Mesangial cell (primary cell): ENCODE data around the gene TLE4. TPM values are rescaled to one million over a fixed set of nuclear protein-coding genes. Genes with fewer than 3 reads are reported as not detected.

Source experiments
- total RNA-seq: library from RNA; depleted of rRNA; stranded (reverse); fragments of >200 nt; gene quantifications from 2 replicates; pipeline ENCODE4 v1.2.3, GENCODE V29; 2015

Gene TLE4
- total RNA-seq, result 27.7 and 36.3 TPM in 2 replicates

GRCh38 chr9:79571309-79572031, at the start of gene TLE4:
Gene TLE4, plus strand, starts transcription at chr9:79571965. Its CDS starts 826 bp downstream, at chr9:79572791.

